CD14-positive monocyte (primary cell): ENCODE data around the gene CD300C. TPM values are rescaled to one million over a fixed set of nuclear protein-coding genes. Genes with fewer than 3 reads are reported as not detected.

Source experiments
- DNase-seq, 3 donors: peaks; one replicate each; pipeline ENCODE4 v3.0.0-alpha.2; 2011 to 2022
- H2AFZ ChIP-seq: 2 replicates; pipeline ENCODE4 v1.6.0; 2012; ENCODE audit warnings: mild to moderate bottlenecking, low read depth, low read length, inconsistent platforms; ENCODE audit not compliant: insufficient read depth, poor library complexity, severe bottlenecking
- H3K27ac ChIP-seq, 2 donors: 1 replicate in 1 of 2; 2 replicates in 1 of 2; pipeline ENCODE4 v1.5.1; 2012 to 2013; ENCODE audit warnings: low read length in 2 of 2, control low read depth in 1 of 2, inconsistent platforms in 1 of 2, low read depth in 1 of 2, mild to moderate bottlenecking in 1 of 2
- H3K27me3 ChIP-seq, 2 donors: one replicate each; pipeline versions ENCODE4 v1.6.0 to v1.6.1; 2011 to 2013; ENCODE audit warnings: low read length in 2 of 2; ENCODE audit not compliant: control insufficient read depth in 2 of 2, insufficient read depth in 2 of 2
- H3K36me3 ChIP-seq, 2 donors: replicated peaks in 1 of 2; 1 replicate in 1 of 2; 2 replicates in 1 of 2; pipeline versions ENCODE4 v1.5.1 to v1.6.1; 2012 to 2013; ENCODE audit warnings: low read length in 2 of 2, control low read depth in 1 of 2, inconsistent platforms in 1 of 2, mild to moderate bottlenecking in 1 of 2; ENCODE audit not compliant: insufficient read depth in 2 of 2, control insufficient read depth in 1 of 2
- H3K4me1 ChIP-seq, 2 donors: 1 replicate in 1 of 2; 2 replicates in 1 of 2; pipeline versions ENCODE4 v1.5.1 to v1.6.1; 2012 to 2013; ENCODE audit warnings: low read length in 2 of 2, control low read depth in 1 of 2, inconsistent platforms in 1 of 2, mild to moderate bottlenecking in 1 of 2, moderate library complexity in 1 of 2; ENCODE audit not compliant: insufficient read depth in 2 of 2, control insufficient read depth in 1 of 2
- H3K4me2 ChIP-seq: replicated peaks from 2 replicates; pipeline ENCODE3; 2012; ENCODE audit warnings: low read length, moderate library complexity, mild to moderate bottlenecking; ENCODE audit not compliant: poor library complexity, severe bottlenecking; ENCODE audit errors: extremely low read depth
- H3K4me3 ChIP-seq, 3 experiments: fragments of 200-600 bp in 1 of 3; sonication (generic) in 1 of 3; replicated peaks in 1 of 3; 1 replicate in 2 of 3; 2 replicates in 1 of 3; pipeline ENCODE4 v1.5.1; 2011 to 2013; ENCODE audit warnings: low read length in 3 of 3, mild to moderate bottlenecking in 3 of 3, control low read depth in 2 of 3, low read depth in 2 of 3, inconsistent platforms in 1 of 3, moderate library complexity in 1 of 3
- H3K79me2 ChIP-seq: 2 replicates; pipeline ENCODE4 v1.6.0; 2012; ENCODE audit warnings: mild to moderate bottlenecking, control low read depth, inconsistent platforms, low read length, moderate library complexity; ENCODE audit not compliant: insufficient read depth
- H3K9ac ChIP-seq: 2 replicates; pipeline ENCODE4 v1.6.0; 2017; ENCODE audit warnings: low read length, mild to moderate bottlenecking; ENCODE audit not compliant: insufficient read depth, poor library complexity, severe bottlenecking
- H3K9me3 ChIP-seq, 2 donors: replicated peaks in 1 of 2; 1 replicate in 1 of 2; 2 replicates in 1 of 2; pipeline versions ENCODE4 v1.5.1 to v1.6.1; 2012 to 2013; ENCODE audit warnings: low read length in 2 of 2, control low read depth in 1 of 2; ENCODE audit not compliant: control insufficient read depth in 1 of 2, insufficient read depth in 1 of 2
- H4K20me1 ChIP-seq: 2 replicates; pipeline ENCODE4 v1.6.0; 2012; ENCODE audit warnings: mild to moderate bottlenecking, low read length, control low read depth, moderate library complexity; ENCODE audit not compliant: insufficient read depth
- H3K27ac Mint-ChIP-seq, 7 donors: one replicate each; pipeline ENCODE4 v1.8.0; 2020; ENCODE audit warnings: mild to moderate bottlenecking in 7 of 7, mixed read lengths in 7 of 7, moderate library complexity in 6 of 7, inconsistent platforms in 2 of 7
- H3K27me3 Mint-ChIP-seq, 3 donors: one replicate each; pipeline ENCODE4 v1.8.0; 2021 to 2022; ENCODE audit warnings: low read depth in 3 of 3, mild to moderate bottlenecking in 3 of 3, mixed read lengths in 3 of 3, moderate library complexity in 3 of 3, inconsistent platforms in 1 of 3
- H3K36me3 Mint-ChIP-seq, 2 donors: one replicate each; pipeline ENCODE4 v1.8.0; 2020; ENCODE audit warnings: mixed read lengths in 2 of 2, inconsistent platforms in 1 of 2, mild to moderate bottlenecking in 1 of 2
- H3K4me1 Mint-ChIP-seq: one replicate; pipeline ENCODE4 v1.8.0; 2020; ENCODE audit warnings: mild to moderate bottlenecking, mixed read lengths
- H3K4me3 Mint-ChIP-seq, 2 donors: one replicate each; pipeline ENCODE4 v1.8.0; 2020; ENCODE audit warnings: mild to moderate bottlenecking in 2 of 2, mixed read lengths in 2 of 2, moderate library complexity in 1 of 2
- H3K9me3 Mint-ChIP-seq, 7 donors: one replicate each; pipeline ENCODE4 v1.8.0; 2020 to 2022; ENCODE audit warnings: mixed read lengths in 7 of 7, mild to moderate bottlenecking in 6 of 7, moderate library complexity in 6 of 7, inconsistent platforms in 2 of 7
- CTCF ChIP-seq: fragments of 200-600 bp; IDR thresholded peaks from one replicate; pipeline ENCODE4 v1.8.0; 2022; ENCODE audit warnings: antibody characterized with exemption, mild to moderate bottlenecking
- WGBS: methylation state at CpG from one replicate; pipeline ENCODE4 v1.1.5; 2013; ENCODE audit warnings: missing lambda C conversion rate; ENCODE audit not compliant: insufficient coverage; 5-methylcytosine and 5-hydroxymethylcytosine counted together
- intact Hi-C, 2 donors: fragments of 100-400 bp; cut with micrococcal nuclease; formaldehyde crosslinking; loops; one replicate each; pipeline versions ENCODE4 v1.15.0 to v1.15.1; 2023
- polyA plus RNA-seq, 3 donors: library from polyadenylated mRNA; depleted of rRNA in 1 of 3; unstranded in 2 of 3; stranded (reverse) in 1 of 3; fragments of 300-500 nt in 2 of 3; fragments of >200 nt in 1 of 3; fragmentation: Illumina TruSeq in 2 of 3; gene quantifications; 1 replicate in 2 of 3; 2 replicates in 1 of 3; pipeline ENCODE4 v1.2.3, GENCODE V29; 2012 to 2021

CD300C gene
- polyA plus RNA-seq, 3 donors, result 68.3 to 141 (median 93.1) TPM

DNA sequence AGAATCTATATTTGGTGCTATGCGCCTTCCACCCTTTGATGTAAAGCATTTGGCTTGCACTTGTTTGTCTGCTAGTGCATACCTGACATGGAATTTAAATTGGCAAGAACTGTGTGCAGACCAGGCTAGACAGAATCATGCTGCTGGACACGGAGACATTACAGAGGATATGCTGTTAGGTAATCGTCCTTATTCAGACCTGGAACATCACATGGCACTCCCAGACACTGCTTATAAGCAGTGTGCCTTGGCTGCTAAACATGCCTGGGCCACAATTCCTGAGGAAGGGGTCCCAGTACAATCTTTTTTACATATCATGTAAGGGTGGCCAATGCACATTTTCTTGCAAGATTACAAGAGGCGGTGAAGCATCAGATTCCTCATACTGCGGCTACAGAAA, 39.8 kb upstream of the CD300C start:
- no peak for TF ChIP-seq CTCF
- H3K36me3 ChIP-seq, result no peaks in the 10 kb centered on the region
- no peak overlapping the region for H2AFZ ChIP-seq
- no peaks in the 10 kb centered on the region for H4K20me1 ChIP-seq
- no peaks in the 10 kb centered on the region for H3K79me2 ChIP-seq
- H3K9ac ChIP-seq, result no peak overlapping the region
- H3K4me3 Mint-ChIP-seq, result no peak overlapping the region
- H3K27ac ChIP-seq, result no peak overlapping the region
- peaks cover 5 to 14% (median 10%) of the 10 kb centered on the region in 7 donors for H3K9me3 Mint-ChIP-seq
- H3K9me3 ChIP-seq, result peaks cover 8 to 10% of the 10 kb centered on the region in 2 donors
- no peak for DNase-seq
- peaks cover 0 to 6% of the 10 kb centered on the region in 2 donors for H3K36me3 Mint-ChIP-seq
- H3K4me2 ChIP-seq, result no peak overlapping the region
- no peaks in the 10 kb centered on the region for H3K4me1 Mint-ChIP-seq
- no peaks in the 10 kb centered on the region for H3K27me3 ChIP-seq
- 92% methylated on average over 3 of the region's 5 CpGs for WGBS
- H3K27ac Mint-ChIP-seq, result no peak overlapping the region
- peaks cover 4 to 12% (median 8%) of the 10 kb centered on the region in 3 donors for H3K27me3 Mint-ChIP-seq
- no peaks in the 10 kb centered on the region for H3K4me1 ChIP-seq
- H3K4me3 ChIP-seq, result no peak overlapping the region
- intact Hi-C loops, result no loop called here

DNA sequence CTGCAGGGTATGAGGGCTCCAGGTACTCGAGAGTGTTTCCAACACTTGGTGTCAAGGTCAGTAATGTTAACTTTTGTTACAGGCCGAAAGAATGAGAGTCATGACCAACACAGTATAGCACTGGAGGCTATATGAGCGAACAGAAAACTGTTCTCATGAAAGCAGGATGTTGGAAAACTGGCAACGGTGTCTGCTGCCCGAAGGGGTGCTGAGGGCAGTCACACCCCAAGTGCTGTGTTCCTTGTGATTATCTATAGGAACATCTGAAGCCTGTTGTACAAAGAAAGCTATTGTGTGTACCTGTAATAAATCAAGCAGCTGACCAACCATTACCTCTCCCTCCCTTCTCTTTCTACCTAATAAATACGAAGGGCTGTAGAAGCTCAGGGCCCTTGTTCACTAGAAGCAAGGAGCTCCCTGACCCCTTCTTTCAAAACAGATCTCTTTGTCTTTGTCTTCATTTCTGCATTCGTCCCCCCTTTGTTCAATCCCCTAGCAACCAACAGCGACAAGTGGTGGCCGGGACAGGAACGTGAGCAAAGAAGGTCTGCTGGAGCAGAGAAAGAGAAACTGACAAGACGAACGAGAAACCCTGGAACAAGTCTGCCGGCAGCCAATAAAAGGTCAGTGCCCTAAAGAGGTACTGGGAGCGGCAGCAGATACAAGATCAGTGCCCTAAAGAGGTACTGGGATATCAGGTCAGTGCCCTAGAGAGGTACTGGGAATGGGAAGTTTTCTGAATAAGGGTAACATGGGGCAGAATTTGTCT, 38.6 kb upstream of the CD300C start:
- Mint-ChIP-seq H3K27ac (no peak overlapping the region), H3K4me1 (peaks cover 12% of the 10 kb centered on the region), H3K27me3 (peaks cover 5 to 7% (median 6%) of the 10 kb centered on the region in 3 donors), H3K4me3 (peak overlapping the region in 1 of 2 donors; percentile 2), H3K9me3 (peaks cover 5 to 14% (median 10%) of the 10 kb centered on the region in 7 donors), H3K36me3 (peaks cover 0 to 8% of the 10 kb centered on the region in 2 donors)
- no peaks in the 10 kb centered on the region for H3K79me2 ChIP-seq
- intact Hi-C loops, result no loop called here
- H3K4me3 ChIP-seq, result no peak overlapping the region
- H2AFZ ChIP-seq, result no peak overlapping the region
- H4K20me1 ChIP-seq, result no peaks in the 10 kb centered on the region
- peaks cover 9 to 10% of the 10 kb centered on the region in 2 donors for H3K4me1 ChIP-seq
- no peak for DNase-seq
- peaks cover 8 to 10% of the 10 kb centered on the region in 2 donors for H3K9me3 ChIP-seq
- H3K27ac ChIP-seq, result no peak overlapping the region
- H3K4me2 ChIP-seq, result no peak overlapping the region
- no peak for TF ChIP-seq CTCF
- no peak overlapping the region for H3K9ac ChIP-seq
- 95% methylated on average over 8 of the region's 14 CpGs for WGBS
- no peaks in the 10 kb centered on the region for H3K27me3 ChIP-seq
- no peaks in the 10 kb centered on the region for H3K36me3 ChIP-seq
